ENCODE measurements around the gene EPB41L1.

The EPB41L1 gene

DNA sequence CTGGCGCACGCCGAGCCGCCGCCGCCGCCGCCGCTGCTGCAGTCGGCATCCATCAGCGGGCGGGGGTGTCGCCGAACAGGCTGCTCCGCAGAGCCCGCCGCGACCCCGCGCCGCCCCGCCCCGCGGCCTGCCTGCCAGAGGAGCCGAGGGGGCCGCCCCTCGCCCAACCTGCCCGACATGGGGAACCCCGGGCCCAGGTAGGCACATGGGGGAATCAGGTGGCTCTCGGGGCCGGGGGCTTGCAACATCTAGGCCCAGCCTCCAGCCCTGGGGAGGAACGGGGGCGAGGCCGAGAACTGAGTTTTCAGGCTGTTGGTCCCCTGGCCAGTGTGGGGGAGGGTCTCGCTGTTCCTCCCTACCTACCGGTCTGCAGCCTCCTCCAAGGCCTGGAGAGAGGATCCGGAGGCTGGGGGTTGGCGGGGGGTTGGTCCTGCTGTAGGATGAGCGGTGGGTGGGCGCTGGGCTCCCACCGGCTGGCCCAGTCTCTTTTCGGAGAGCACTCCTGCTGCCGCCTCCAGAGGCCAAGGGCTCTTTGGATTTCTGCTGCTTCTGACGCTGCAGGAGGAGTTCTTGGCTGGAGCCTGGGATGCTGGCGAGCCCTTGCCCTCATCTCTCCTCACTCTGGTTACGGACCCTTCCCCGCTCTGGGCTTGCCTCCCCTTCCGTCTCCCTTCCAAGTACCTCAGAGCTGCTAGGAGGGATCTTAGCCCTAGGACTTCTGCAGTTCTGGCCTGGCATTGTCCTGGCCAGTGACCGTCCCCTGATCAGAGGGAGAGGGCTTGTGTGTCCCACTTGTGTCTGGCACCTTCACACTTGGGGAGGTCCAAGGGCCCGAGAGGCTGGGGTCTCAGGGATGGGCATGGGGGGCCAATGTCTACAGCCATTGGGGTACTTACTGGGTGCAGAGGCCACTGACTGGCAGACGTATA lies at the start of gene EPB41L1:
Gene EPB41L1 (plus strand): TSS at position 41 of the 929 bp plus-strand sequence. CDS start 19,038 bp downstream, outside the sequence.
- H3K4me3 ChIP-seq (ENCODE audit: low read length): peak within 1 kb of the TSS; percentile 75
- H3K27me3 ChIP-seq (ENCODE audit: control insufficient read depth, insufficient read depth, low read length): no peaks in the 10 kb centered on the region
- H3K36me3 ChIP-seq (ENCODE audit: control insufficient read depth, insufficient read depth, low read length): no peaks in the 10 kb centered on the region
- peak within 1 kb of the TSS; percentile 50 for H3K9ac ChIP-seq (ENCODE audit: low read length)
- peak within 1 kb of the TSS; percentile 38 for H3K27ac ChIP-seq (ENCODE audit: low read depth, low read length)
- H3K4me1 ChIP-seq (ENCODE audit: control insufficient read depth, insufficient read depth, low read length): peaks cover 7% of the 10 kb centered on the region

DNA sequence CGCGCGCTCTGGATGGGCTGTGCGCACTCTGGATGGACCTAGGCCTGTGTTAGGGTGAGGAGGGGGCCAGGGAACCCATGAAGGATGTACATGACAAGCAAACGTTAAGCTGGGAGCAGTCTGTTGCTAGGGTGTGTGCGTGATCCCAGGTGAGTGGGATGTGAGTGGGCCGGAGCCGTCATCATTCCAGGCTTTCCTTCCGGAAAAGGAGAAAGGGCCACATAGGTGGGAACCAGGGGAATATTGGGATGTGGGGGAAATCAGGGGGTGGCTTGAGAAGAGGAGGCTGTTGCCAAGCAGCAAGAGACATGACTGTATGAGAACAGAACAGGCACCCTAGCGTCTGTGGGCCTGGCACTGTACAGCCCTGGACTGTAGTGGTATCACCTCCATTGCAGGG lies 49.7 kb upstream of the EPB41L1 start:
- H3K27me3 ChIP-seq (ENCODE audit: control insufficient read depth, insufficient read depth, low read length): no peaks in the 10 kb centered on the region
- H3K4me3 ChIP-seq (ENCODE audit: low read length): no peak overlapping the region
- no peak overlapping the region for H3K27ac ChIP-seq (ENCODE audit: low read depth, low read length)
- no peak overlapping the region for H3K9ac ChIP-seq (ENCODE audit: low read length)
- no peaks in the 10 kb centered on the region for H3K4me1 ChIP-seq (ENCODE audit: control insufficient read depth, insufficient read depth, low read length)
- no peaks in the 10 kb centered on the region for H3K36me3 ChIP-seq (ENCODE audit: control insufficient read depth, insufficient read depth, low read length)

DNA sequence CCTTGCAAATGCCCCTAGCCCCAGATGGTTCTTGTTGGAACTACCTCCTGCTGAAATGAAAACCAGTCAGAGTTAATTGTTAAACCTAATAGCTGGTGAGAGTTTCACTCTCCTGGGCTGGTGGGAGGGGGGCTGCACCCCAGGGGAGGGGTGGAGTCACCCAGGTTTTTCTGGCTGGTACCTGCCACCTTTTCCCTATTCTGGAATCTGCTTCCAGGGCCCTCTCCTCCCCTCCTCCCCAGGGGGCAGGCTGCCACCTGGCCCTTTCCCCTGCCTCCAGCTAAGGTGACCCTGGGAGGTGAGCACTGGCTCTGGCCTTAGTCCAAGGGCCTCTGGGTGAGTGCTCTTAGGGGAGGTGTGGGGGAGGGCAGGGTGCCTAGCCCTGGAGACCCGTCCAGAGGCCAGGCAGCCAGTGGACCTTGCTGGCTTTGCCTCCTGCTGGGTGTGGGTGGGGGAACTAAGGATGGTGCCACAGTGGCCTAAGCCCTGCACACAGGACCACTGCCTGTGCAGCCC lies 48.8 kb upstream of the EPB41L1 start:
- no peaks in the 10 kb centered on the region for H3K36me3 ChIP-seq (ENCODE audit: control insufficient read depth, insufficient read depth, low read length)
- H3K27ac ChIP-seq (ENCODE audit: low read depth, low read length): no peak overlapping the region
- H3K4me3 ChIP-seq (ENCODE audit: low read length): no peak overlapping the region
- H3K4me1 ChIP-seq (ENCODE audit: control insufficient read depth, insufficient read depth, low read length): no peaks in the 10 kb centered on the region
- no peaks in the 10 kb centered on the region for H3K27me3 ChIP-seq (ENCODE audit: control insufficient read depth, insufficient read depth, low read length)
- H3K9ac ChIP-seq (ENCODE audit: low read length): no peak overlapping the region

DNA sequence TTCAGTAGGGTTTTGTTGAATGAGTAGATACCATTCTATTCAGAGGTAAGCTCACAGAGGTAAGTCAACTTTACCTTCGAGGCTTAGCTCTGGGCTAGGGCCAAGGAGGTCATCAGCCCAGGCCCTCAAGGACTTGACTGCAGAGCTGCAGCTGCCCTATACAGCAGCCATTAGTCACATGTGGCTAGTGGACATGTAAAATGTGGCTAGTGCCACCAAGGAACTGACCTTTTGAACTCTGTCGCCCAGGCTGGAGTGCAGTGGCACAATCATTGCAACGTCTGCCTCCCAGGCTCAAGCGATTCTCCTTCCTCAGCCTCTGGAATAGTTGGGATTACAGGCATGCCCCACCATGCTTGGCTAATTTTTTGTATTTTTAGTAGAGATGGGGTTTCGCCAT lies 47.9 kb upstream of the EPB41L1 start:
- no peaks in the 10 kb centered on the region for H3K4me1 ChIP-seq (ENCODE audit: control insufficient read depth, insufficient read depth, low read length)
- no peak overlapping the region for H3K27ac ChIP-seq (ENCODE audit: low read depth, low read length)

DNA sequence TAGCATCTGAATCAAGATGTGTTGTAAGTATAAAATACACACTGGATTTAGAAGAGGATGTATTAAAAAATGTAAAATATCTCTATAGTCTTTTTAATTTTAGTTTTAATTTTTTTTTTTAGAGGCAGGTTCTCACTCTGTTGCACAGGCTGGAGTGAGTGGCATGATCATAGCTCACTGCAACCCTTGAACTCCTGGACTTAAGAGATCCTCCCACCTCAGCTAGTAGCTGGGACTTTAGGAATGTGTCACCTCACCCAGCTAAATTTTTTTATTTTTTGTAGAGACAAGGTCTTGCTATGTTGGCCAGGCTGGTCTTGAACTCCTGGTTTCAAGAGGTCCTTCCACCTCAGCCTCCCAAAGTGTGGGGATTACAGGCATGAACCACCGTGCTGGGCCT lies 46.7 kb upstream of the EPB41L1 start:
- Histone ChIP-seq H3K27ac (ENCODE audit: low read depth, low read length) (no peak overlapping the region), H3K36me3 (ENCODE audit: control insufficient read depth, insufficient read depth, low read length) (no peaks in the 10 kb centered on the region), H3K4me3 (ENCODE audit: low read length) (no peak overlapping the region), H3K27me3 (ENCODE audit: control insufficient read depth, insufficient read depth, low read length) (no peaks in the 10 kb centered on the region), H3K9ac (ENCODE audit: low read length) (no peak overlapping the region), H3K4me1 (ENCODE audit: control insufficient read depth, insufficient read depth, low read length) (no peaks in the 10 kb centered on the region)

More for the DNA sequence above, 47.9 kb upstream of the EPB41L1 start:
- no peak overlapping the region for H3K9ac ChIP-seq (ENCODE audit: low read length)
- H3K27me3 ChIP-seq (ENCODE audit: control insufficient read depth, insufficient read depth, low read length): no peaks in the 10 kb centered on the region
- no peak overlapping the region for H3K4me3 ChIP-seq (ENCODE audit: low read length)
- no peaks in the 10 kb centered on the region for H3K36me3 ChIP-seq (ENCODE audit: control insufficient read depth, insufficient read depth, low read length)

- H3K4me1 ChIP-seq (ENCODE audit: control insufficient read depth, insufficient read depth, low read length): no peaks in the 10 kb centered on the region
Measured at GRCh38 chr20:36109251-36109947, 45.1 kb upstream of the EPB41L1 start.

GRCh38 chr20:36110994-36111393 lies 43.5 kb upstream of the EPB41L1 start:
- Histone ChIP-seq H3K9ac (ENCODE audit: low read length) (no peak overlapping the region), H3K4me1 (ENCODE audit: control insufficient read depth, insufficient read depth, low read length) (no peaks in the 10 kb centered on the region), H3K4me3 (ENCODE audit: low read length) (no peak overlapping the region), H3K27me3 (ENCODE audit: control insufficient read depth, insufficient read depth, low read length) (no peaks in the 10 kb centered on the region), H3K27ac (ENCODE audit: low read depth, low read length) (no peak overlapping the region), H3K36me3 (ENCODE audit: control insufficient read depth, insufficient read depth, low read length) (no peaks in the 10 kb centered on the region)

More at GRCh38 chr20:36109251-36109947, 45.1 kb upstream of the EPB41L1 start:
- no peaks in the 10 kb centered on the region for H3K27me3 ChIP-seq (ENCODE audit: control insufficient read depth, insufficient read depth, low read length)
- H3K9ac ChIP-seq (ENCODE audit: low read length): no peak overlapping the region
- H3K36me3 ChIP-seq (ENCODE audit: control insufficient read depth, insufficient read depth, low read length): no peaks in the 10 kb centered on the region
- H3K27ac ChIP-seq (ENCODE audit: low read depth, low read length): no peak overlapping the region
- no peak overlapping the region for H3K4me3 ChIP-seq (ENCODE audit: low read length)

DNA sequence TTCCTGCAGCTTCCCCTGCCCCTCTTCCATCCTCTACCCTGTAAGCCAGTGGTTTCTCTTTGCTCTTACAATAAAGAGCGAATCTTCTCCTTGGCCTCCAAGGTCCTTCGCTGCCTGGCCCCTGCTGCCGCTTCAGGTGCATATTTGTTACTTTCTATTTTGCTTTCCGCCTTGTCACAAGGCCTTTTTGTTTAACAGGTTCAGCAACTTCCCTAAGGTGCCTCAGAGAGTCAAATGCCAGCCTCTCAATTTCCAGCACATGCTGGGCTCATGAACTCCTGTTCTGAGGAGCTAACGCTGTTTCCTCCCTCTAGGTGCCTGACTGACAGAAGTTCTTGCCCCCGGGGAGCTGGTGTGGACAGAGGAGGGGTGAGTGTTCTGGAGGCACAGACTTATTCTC lies 42.4 kb upstream of the EPB41L1 start:
- no peak overlapping the region for H3K4me3 ChIP-seq (ENCODE audit: low read length)
- no peak overlapping the region for H3K27ac ChIP-seq (ENCODE audit: low read depth, low read length)
- H3K9ac ChIP-seq (ENCODE audit: low read length): no peak overlapping the region
- no peaks in the 10 kb centered on the region for H3K36me3 ChIP-seq (ENCODE audit: control insufficient read depth, insufficient read depth, low read length)
- H3K4me1 ChIP-seq (ENCODE audit: control insufficient read depth, insufficient read depth, low read length): no peaks in the 10 kb centered on the region
- no peaks in the 10 kb centered on the region for H3K27me3 ChIP-seq (ENCODE audit: control insufficient read depth, insufficient read depth, low read length)

DNA sequence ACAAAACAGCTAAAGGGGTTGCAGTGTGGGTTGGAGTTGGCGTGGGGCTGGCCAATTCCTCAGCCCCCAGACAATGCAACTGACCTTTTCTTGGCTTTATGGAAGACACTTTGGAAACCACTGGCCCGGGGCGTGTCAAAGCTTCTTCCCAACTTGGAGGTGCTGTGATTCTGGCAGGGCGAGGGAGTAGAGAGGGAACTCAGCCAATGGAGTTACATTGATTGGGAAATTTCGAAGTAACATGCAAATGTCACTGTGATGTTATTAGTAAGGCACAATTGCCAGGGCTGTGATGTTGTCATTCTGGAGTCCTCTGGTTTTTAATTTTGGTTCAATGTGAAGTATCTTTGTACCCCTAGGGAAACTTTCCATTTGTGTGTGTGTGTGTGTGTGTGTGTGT lies 41.5 kb upstream of the EPB41L1 start:
- no peak overlapping the region for H3K27ac ChIP-seq (ENCODE audit: low read depth, low read length)
- H3K4me3 ChIP-seq (ENCODE audit: low read length): no peak overlapping the region

DNA sequence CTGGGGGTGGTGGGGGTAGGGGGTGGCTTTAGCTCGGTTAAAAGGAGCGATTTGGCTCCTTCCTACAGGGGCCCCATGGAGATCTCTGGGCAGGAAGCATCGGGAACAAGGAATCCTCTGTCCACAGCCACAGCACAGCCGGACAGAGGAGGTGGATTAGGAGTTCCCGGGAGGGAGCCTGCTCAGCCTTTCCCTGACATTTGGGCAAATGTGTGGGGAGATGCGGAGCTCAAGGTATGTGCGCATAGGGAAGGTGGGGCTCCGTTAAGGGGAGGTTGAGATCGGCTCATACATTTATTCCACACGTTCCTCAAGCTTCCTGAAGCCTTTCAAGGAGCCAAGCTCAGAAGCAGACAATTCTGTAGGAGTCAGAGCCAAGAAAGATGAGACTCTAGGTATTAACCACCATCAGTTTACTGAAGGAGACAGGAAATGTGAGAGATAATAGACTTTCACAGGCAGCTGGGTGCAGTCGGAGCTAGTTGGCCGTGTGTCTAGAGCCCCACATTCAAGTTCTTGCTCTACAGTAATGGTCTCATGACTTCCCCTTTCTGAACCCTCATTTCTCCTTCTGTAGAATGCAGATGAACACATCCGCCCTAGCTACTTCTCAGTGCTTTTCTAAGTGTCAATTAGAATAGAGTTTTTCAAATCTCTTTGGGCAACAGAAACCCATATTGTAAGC lies 40.8 kb upstream of the EPB41L1 start:
- H3K4me3 ChIP-seq (ENCODE audit: low read length): no peak overlapping the region
- no peak overlapping the region for H3K27ac ChIP-seq (ENCODE audit: low read depth, low read length)
- H3K27me3 ChIP-seq (ENCODE audit: control insufficient read depth, insufficient read depth, low read length): no peaks in the 10 kb centered on the region
- no peaks in the 10 kb centered on the region for H3K36me3 ChIP-seq (ENCODE audit: control insufficient read depth, insufficient read depth, low read length)
- no peaks in the 10 kb centered on the region for H3K4me1 ChIP-seq (ENCODE audit: control insufficient read depth, insufficient read depth, low read length)
- no peak overlapping the region for H3K9ac ChIP-seq (ENCODE audit: low read length)

More for the DNA sequence above, 41.5 kb upstream of the EPB41L1 start:
- Histone ChIP-seq H3K4me1 (ENCODE audit: control insufficient read depth, insufficient read depth, low read length) (no peaks in the 10 kb centered on the region), H3K27me3 (ENCODE audit: control insufficient read depth, insufficient read depth, low read length) (no peaks in the 10 kb centered on the region), H3K36me3 (ENCODE audit: control insufficient read depth, insufficient read depth, low read length) (no peaks in the 10 kb centered on the region), H3K9ac (ENCODE audit: low read length) (no peak overlapping the region)

GRCh38 chr20:36114707-36115106 lies 39.8 kb upstream of the EPB41L1 start:
- Histone ChIP-seq H3K27ac (ENCODE audit: low read depth, low read length) (no peak overlapping the region), H3K9ac (ENCODE audit: low read length) (no peak overlapping the region), H3K4me1 (ENCODE audit: control insufficient read depth, insufficient read depth, low read length) (no peaks in the 10 kb centered on the region)

GRCh38 chr20:36115925-36116324 lies 38.6 kb upstream of the EPB41L1 start:
- H3K4me1 ChIP-seq (ENCODE audit: control insufficient read depth, insufficient read depth, low read length): no peaks in the 10 kb centered on the region

More at GRCh38 chr20:36114707-36115106, 39.8 kb upstream of the EPB41L1 start:
- Histone ChIP-seq H3K27me3 (ENCODE audit: control insufficient read depth, insufficient read depth, low read length) (no peaks in the 10 kb centered on the region), H3K4me3 (ENCODE audit: low read length) (no peak overlapping the region), H3K36me3 (ENCODE audit: control insufficient read depth, insufficient read depth, low read length) (no peaks in the 10 kb centered on the region)

More at GRCh38 chr20:36115925-36116324, 38.6 kb upstream of the EPB41L1 start:
- Histone ChIP-seq H3K36me3 (ENCODE audit: control insufficient read depth, insufficient read depth, low read length) (no peaks in the 10 kb centered on the region), H3K27ac (ENCODE audit: low read depth, low read length) (no peak overlapping the region), H3K27me3 (ENCODE audit: control insufficient read depth, insufficient read depth, low read length) (no peaks in the 10 kb centered on the region), H3K9ac (ENCODE audit: low read length) (no peak overlapping the region), H3K4me3 (ENCODE audit: low read length) (no peak overlapping the region)
